Osteoblast (primary cell): ENCODE results near the gene INHBA. TPM values are rescaled to one million over a fixed set of nuclear protein-coding genes. Genes with fewer than 3 reads are reported as not detected.
A peak's percentile ranks its signal among the peaks of the same experiment; 100 is the strongest.

ENCODE experiments used
- DNase-seq: peaks from one replicate; pipeline ENCODE4 v3.0.0; 2011; ENCODE audit warnings: low spot score, mixed read lengths; ENCODE audit not compliant: insufficient read length; ENCODE audit errors: missing footprints
- H2AFZ ChIP-seq: 2 replicates; pipeline ENCODE4 v1.6.0; 2011; ENCODE audit warnings: mild to moderate bottlenecking, low read length
- H3K27ac ChIP-seq: 2 replicates; pipeline ENCODE4 v1.5.1; 2011; ENCODE audit warnings: mild to moderate bottlenecking, low read depth, low read length, moderate library complexity
- H3K27me3 ChIP-seq: 2 replicates; pipeline ENCODE4 v1.6.0; 2012; ENCODE audit warnings: mild to moderate bottlenecking, control low read depth, inconsistent platforms, low read length, moderate library complexity; ENCODE audit not compliant: insufficient read depth
- H3K36me3 ChIP-seq: 2 replicates; pipeline ENCODE4 v1.5.1; 2011; ENCODE audit warnings: mild to moderate bottlenecking, low read length, control low read depth, moderate library complexity; ENCODE audit not compliant: insufficient read depth
- H3K4me1 ChIP-seq: 2 replicates; pipeline ENCODE4 v1.5.1; 2011; ENCODE audit warnings: mild to moderate bottlenecking, low read length, control low read depth, moderate library complexity; ENCODE audit not compliant: insufficient read depth
- H3K4me2 ChIP-seq: 2 replicates; pipeline ENCODE4 v1.6.0; 2011; ENCODE audit warnings: mild to moderate bottlenecking, low read length; ENCODE audit not compliant: insufficient read depth
- H3K4me3 ChIP-seq: fragments of 200-600 bp; sonication (generic); 3 replicates; pipeline ENCODE4 v1.5.1; 2012; ENCODE audit warnings: mild to moderate bottlenecking, low read length, inconsistent platforms; ENCODE audit not compliant: insufficient read depth
- H3K79me2 ChIP-seq: 2 replicates; pipeline ENCODE4 v1.6.0; 2012; ENCODE audit warnings: mild to moderate bottlenecking, low read length, control low read depth, inconsistent platforms; ENCODE audit not compliant: insufficient read depth
- H3K9me3 ChIP-seq: 2 replicates; pipeline ENCODE4 v1.5.1; 2011; ENCODE audit warnings: low read depth, low read length, control low read depth
- H4K20me1 ChIP-seq: 2 replicates; pipeline ENCODE4 v1.6.0; 2012; ENCODE audit warnings: mild to moderate bottlenecking, low read length, control low read depth; ENCODE audit not compliant: insufficient read depth
- total RNA-seq: library from RNA; depleted of rRNA; stranded (reverse); fragments of >200 nt; gene quantifications from 2 replicates; pipeline ENCODE4 v1.2.3, GENCODE V29; 2012
- TF ChIP-seq, protein P1 (sequence below): IDR thresholded peaks from 2 replicates; pipeline ENCODE4 v1.5.1; 2011; ENCODE audit warnings: mild to moderate bottlenecking, low read depth, low read length, moderate library complexity; ENCODE audit errors: extremely low read depth

Gene INHBA
- total RNA-seq, 1 donor = 107 TPM

DNA sequence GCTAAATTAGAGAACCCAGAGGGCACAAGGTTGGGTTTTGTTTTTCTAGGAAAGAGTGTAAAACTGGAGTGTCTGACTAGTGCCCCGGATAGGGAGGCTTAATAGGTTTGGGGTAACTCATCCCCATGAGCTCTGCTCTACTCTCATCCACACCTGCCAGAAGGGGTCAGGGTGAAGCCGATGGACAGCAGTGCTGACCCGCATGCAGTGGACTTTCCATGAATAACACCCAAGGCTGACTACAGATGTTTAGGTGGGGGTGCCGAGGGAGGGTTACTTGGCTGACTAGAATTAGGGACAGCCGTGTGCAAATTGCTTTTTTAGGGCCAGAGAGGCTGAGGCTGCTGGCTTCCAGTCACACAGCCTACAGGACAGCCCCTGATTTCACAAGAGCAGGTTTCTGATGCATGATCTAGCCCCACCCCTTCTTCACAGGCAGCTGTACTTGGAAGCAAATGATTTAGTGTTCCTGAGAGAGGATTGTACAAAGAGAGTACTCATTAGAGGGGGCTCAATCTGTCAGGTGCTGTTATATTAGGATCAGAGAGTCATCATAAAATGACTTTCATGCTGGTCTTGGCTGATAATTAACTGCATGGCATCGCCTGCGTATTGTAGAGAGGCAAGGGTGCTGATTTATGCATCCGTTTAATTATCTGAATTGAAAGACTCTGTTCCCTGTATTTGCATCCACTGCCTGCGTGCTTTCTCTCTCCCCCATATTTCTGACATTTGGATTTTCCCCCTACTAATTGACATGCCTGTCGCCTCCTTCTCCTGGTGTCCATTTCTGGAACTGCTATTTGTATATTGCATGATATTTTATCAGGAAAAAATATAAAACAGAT, 9.5 kb downstream of the INHBA start:
- Histone ChIP-seq H3K27me3 (no peaks in the 10 kb centered on the region), H3K79me2 (peaks cover 94% of the 10 kb centered on the region), H3K4me1 (peaks cover 68% of the 10 kb centered on the region), H3K36me3 (peaks cover 98% of the 10 kb centered on the region), H3K27ac (peak overlapping the region; percentile 88), H3K9me3 (no peaks in the 10 kb centered on the region), H3K4me3 (no peak overlapping the region), H4K20me1 (peaks cover 85% of the 10 kb centered on the region), H3K4me2 (peak overlapping the region; percentile 92), H2AFZ (no peak overlapping the region)
- TF ChIP-seq, protein P1, sequence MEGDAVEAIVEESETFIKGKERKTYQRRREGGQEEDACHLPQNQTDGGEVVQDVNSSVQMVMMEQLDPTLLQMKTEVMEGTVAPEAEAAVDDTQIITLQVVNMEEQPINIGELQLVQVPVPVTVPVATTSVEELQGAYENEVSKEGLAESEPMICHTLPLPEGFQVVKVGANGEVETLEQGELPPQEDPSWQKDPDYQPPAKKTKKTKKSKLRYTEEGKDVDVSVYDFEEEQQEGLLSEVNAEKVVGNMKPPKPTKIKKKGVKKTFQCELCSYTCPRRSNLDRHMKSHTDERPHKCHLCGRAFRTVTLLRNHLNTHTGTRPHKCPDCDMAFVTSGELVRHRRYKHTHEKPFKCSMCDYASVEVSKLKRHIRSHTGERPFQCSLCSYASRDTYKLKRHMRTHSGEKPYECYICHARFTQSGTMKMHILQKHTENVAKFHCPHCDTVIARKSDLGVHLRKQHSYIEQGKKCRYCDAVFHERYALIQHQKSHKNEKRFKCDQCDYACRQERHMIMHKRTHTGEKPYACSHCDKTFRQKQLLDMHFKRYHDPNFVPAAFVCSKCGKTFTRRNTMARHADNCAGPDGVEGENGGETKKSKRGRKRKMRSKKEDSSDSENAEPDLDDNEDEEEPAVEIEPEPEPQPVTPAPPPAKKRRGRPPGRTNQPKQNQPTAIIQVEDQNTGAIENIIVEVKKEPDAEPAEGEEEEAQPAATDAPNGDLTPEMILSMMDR = peak; percentile 49
- no peak for DNase-seq

DNA sequence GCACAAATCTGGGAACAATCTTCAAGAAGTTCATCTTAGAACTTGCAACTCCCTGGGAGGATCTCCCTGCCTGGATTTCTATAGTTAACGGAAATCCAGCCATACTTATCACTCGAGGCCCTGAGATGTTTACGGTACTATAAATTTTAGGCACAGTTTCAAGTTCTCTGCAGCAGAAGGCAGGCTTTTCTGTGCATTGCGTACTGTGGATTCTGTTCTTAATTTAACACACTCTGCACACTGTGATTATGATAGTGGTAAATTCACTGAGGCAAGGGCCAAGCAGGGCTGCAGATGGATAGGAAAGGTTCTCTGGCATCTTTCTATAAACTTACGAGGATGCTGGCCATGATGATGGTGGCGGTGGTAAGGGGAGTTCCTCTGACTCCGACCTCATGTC, 10.6 kb downstream of the INHBA start:
- Histone ChIP-seq H3K4me2 (no peak overlapping the region), H4K20me1 (peaks cover 88% of the 10 kb centered on the region), H3K36me3 (peaks cover 99% of the 10 kb centered on the region)

DNA sequence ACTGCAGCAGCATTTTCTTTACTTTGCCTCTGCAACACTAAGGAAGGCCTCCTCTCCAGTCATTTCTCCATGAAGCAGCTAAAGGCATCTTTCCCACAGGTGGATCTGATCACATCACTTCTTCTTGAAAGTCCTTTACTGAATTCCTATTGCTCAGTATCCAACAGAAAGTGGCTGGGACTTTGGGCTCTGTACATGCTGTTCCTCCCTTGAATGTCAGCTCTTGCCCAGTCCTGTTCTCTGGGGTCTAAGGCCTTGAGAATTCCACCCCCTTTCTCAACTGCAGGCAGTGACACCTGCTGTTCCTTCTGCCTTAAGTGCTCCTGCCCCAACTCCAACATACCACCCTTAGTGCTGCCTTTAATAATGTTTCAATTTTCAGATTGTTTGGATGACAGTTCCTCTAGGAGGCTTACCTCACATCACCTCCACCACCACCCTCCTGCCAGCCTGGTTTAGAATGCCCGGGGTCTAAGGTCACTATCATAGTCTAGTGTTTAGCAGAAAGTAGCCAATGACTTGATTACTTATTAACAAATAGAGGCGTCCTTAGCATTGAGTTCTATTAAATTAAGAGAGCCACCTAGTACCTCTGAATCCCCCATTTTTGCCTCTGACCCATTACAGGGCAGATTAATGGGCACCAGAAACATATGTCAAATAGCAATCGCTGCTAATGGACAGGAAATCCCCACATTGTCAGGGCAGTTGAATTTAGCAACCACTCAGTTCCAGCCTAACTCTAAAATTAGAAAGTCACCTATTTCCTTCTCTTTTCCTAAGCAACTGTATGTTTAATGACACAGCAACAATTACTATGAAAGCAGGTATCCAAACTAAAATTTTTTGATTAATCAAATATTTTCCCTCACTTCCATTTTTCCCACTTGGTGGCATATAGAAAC, 11.4 kb downstream of the INHBA start:
- H3K4me3 ChIP-seq = no peak overlapping the region
- no peaks in the 10 kb centered on the region for H3K27me3 ChIP-seq
- H3K27ac ChIP-seq = peak overlapping the region; percentile 88
- H3K4me1 ChIP-seq = peaks cover 68% of the 10 kb centered on the region
- no peak overlapping the region for H2AFZ ChIP-seq
- TF ChIP-seq, protein P1 = no peak
- peaks cover 75% of the 10 kb centered on the region for H3K79me2 ChIP-seq
- H4K20me1 ChIP-seq = peaks cover 88% of the 10 kb centered on the region
- H3K9me3 ChIP-seq = no peaks in the 10 kb centered on the region
- H3K4me2 ChIP-seq = no peak overlapping the region
- no peak for DNase-seq
- peaks cover 99% of the 10 kb centered on the region for H3K36me3 ChIP-seq

More for the DNA sequence above, 10.6 kb downstream of the INHBA start:
- peaks cover 83% of the 10 kb centered on the region for H3K79me2 ChIP-seq
- H3K4me3 ChIP-seq = no peak overlapping the region
- peak overlapping the region; percentile 88 for H3K27ac ChIP-seq
- H3K4me1 ChIP-seq = peaks cover 69% of the 10 kb centered on the region
- no peaks in the 10 kb centered on the region for H3K27me3 ChIP-seq
- TF ChIP-seq, protein P1 = no peak
- no peak for DNase-seq
- no peak overlapping the region for H2AFZ ChIP-seq
- H3K9me3 ChIP-seq = no peaks in the 10 kb centered on the region
